Epithelial cell of esophagus (primary cell): ENCODE measurements around the gene CNTNAP5.

Experiments
- DNase-seq: peaks from one replicate; pipeline ENCODE4 v3.0.0; 2010; ENCODE audit warnings: low read depth
- H3K4me3 ChIP-seq: 2 replicates; pipeline ENCODE4 v1.5.1; 2011; ENCODE audit warnings: mild to moderate bottlenecking, low read length, control low read depth
- CTCF ChIP-seq: IDR thresholded peaks from 2 replicates; pipeline ENCODE4 v1.5.1; 2011; ENCODE audit warnings: low read depth, mild to moderate bottlenecking, low read length, control low read depth, inconsistent platforms; ENCODE audit not compliant: insufficient read depth; ENCODE audit errors: missing control alignments

Gene CNTNAP5

GRCh38 chr2:124915567-124915966 is 890.5 kb downstream of the CNTNAP5 start:
- H3K4me3 ChIP-seq, result no peak overlapping the region
- TF ChIP-seq CTCF, result no peak
- DNase-seq, result no peak

GRCh38 chr2:124919296-124919695 is 894.2 kb downstream of the CNTNAP5 start:
- H3K4me3 ChIP-seq, result no peak overlapping the region
- no peak for TF ChIP-seq CTCF
- DNase-seq, result no peak

GRCh38 chr2:124920448-124920847 is 895.4 kb downstream of the CNTNAP5 start:
- no peak for TF ChIP-seq CTCF

GRCh38 chr2:124921191-124921590 is 896.1 kb downstream of the CNTNAP5 start:
- TF ChIP-seq CTCF, result no peak
- no peak overlapping the region for H3K4me3 ChIP-seq
- DNase-seq, result no peak

More at GRCh38 chr2:124920448-124920847, 895.4 kb downstream of the CNTNAP5 start:
- DNase-seq, result no peak
- H3K4me3 ChIP-seq, result no peak overlapping the region

GRCh38 chr2:124923097-124923496 is 898.0 kb downstream of the CNTNAP5 start:
- no peak overlapping the region for H3K4me3 ChIP-seq

GRCh38 chr2:124933883-124934282 is 908.8 kb downstream of the CNTNAP5 start:
- no peak overlapping the region for H3K4me3 ChIP-seq
- no peak for TF ChIP-seq CTCF
- DNase-seq, result no peak

More at GRCh38 chr2:124923097-124923496, 898.0 kb downstream of the CNTNAP5 start:
- no peak for TF ChIP-seq CTCF
- DNase-seq, result no peak

GRCh38 chr2:124953921-124954320 is 928.8 kb downstream of the CNTNAP5 start:
- no peak for TF ChIP-seq CTCF
- DNase-seq, result no peak

More at GRCh38 chr2:124953921-124954320, 928.8 kb downstream of the CNTNAP5 start:
- H3K4me3 ChIP-seq, result no peak overlapping the region
